Suprapubic skin (tissue), 4 donors: ENCODE results near the gene S100PBP. TPM values are rescaled to one million over a fixed set of nuclear protein-coding genes. Genes with fewer than 3 reads are reported as not detected.
A peak's percentile ranks its signal among the peaks of the same experiment; 100 is the strongest.

Experiments
- DNase-seq, 2 donors: peaks; one replicate each; pipeline ENCODE4 v3.0.0-alpha.2; 2019; ENCODE audit warnings: low spot score in 2 of 2
- H3K27ac ChIP-seq: fragments of 200-600 bp; sonication (generic); one replicate; pipeline ENCODE4 v1.5.1; 2019
- H3K27me3 ChIP-seq: fragments of 200-600 bp; sonication (generic); one replicate; pipeline ENCODE4 v1.5.1; 2019
- H3K36me3 ChIP-seq: fragments of 200-600 bp; sonication (generic); one replicate; pipeline ENCODE4 v1.5.1; 2019
- H3K4me1 ChIP-seq: fragments of 200-600 bp; sonication (generic); one replicate; pipeline ENCODE4 v1.5.1; 2019
- H3K4me3 ChIP-seq: fragments of 200-600 bp; sonication (generic); one replicate; pipeline ENCODE4 v1.5.1; 2019; ENCODE audit warnings: mild to moderate bottlenecking
- H3K9me3 ChIP-seq: fragments of 200-600 bp; sonication (generic); one replicate; pipeline ENCODE4 v1.5.1; 2019
- CTCF ChIP-seq, 2 donors: fragments of 200-600 bp in 1 of 2; fragments of 450-650 bp in 1 of 2; sonication (generic) in 1 of 2; IDR thresholded peaks; one replicate each; pipeline ENCODE4 v1.5.1; 2016 to 2019; ENCODE audit warnings: antibody characterized with exemption in 2 of 2, mild to moderate bottlenecking in 1 of 2, moderate library complexity in 1 of 2
- EP300 ChIP-seq: sonication (generic); formaldehyde crosslinking; IDR thresholded peaks from one replicate; pipeline ENCODE4 v1.6.1; 2017; ENCODE audit warnings: antibody characterized with exemption
- POLR2A ChIP-seq, 2 donors: fragments of 450-650 bp; IDR thresholded peaks; one replicate each; pipeline ENCODE4 v1.6.1; 2017; ENCODE audit warnings: antibody characterized with exemption in 2 of 2, mild to moderate bottlenecking in 2 of 2, moderate library complexity in 2 of 2
- POLR2AphosphoS5 ChIP-seq, 3 donors: sonication (generic); formaldehyde crosslinking; IDR thresholded peaks; one replicate each; pipeline ENCODE4 v1.6.1; 2017; ENCODE audit warnings: antibody characterized with exemption in 3 of 3
- WGBS: methylation state at CpG from one replicate; pipeline ENCODE4 v1.1.5; 2018; 5-methylcytosine and 5-hydroxymethylcytosine counted together
- total RNA-seq, 4 donors: library from RNA; depleted of rRNA; stranded (reverse); fragments of >200 nt; gene quantifications; one replicate each; pipeline ENCODE4 v1.1.0, GENCODE V29; 2016

The S100PBP gene
- total RNA-seq, 4 donors from 2014 or later, result 8.8 to 39.7 (median 18.1) TPM

- Histone ChIP-seq H3K36me3 (no peaks in the 10 kb centered on the region), H3K4me3 (no peak overlapping the region), H3K4me1 (peaks cover 32% of the 10 kb centered on the region), H3K27me3 (peaks cover 33% of the 10 kb centered on the region), H3K27ac (no peak overlapping the region), H3K9me3 (no peaks in the 10 kb centered on the region)
- TF ChIP-seq CTCF (IDR thresholded peaks at IDR 0.05), result no peak
- TF ChIP-seq EP300, result no peak
- TF ChIP-seq POLR2A (IDR thresholded peaks at IDR 0.05), result no peak
- no peak for TF ChIP-seq POLR2AphosphoS5 (IDR thresholded peaks at IDR 0.05)
- peak in 1 of 2 donors; percentile 65 for DNase-seq
- WGBS, result 54% methylated on average over 7 of the region's 7 CpGs
Measured at GRCh38 chr1:32872192-32872460, 54.7 kb downstream of the S100PBP start.

DNA sequence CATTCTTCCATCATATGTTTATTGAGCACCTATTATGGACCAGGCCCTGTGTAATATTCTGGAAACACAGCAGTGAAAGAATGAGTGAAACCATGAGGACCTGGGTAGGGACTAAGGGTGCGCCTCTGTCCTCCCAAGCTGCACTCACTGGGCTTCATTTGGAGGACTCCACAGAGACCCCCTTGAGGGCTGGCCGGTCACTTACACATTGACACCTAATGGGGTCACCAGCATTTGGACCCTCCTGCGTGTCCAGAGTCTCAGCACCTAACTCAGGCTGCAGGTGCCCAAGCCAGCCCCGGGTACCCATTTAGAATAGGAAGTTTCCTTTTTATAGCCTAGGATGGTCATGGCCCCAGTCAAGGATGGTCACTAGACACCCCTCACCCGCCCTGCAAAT is 56.0 kb downstream of the S100PBP start:
- Histone ChIP-seq H3K4me3 (no peak overlapping the region), H3K36me3 (no peaks in the 10 kb centered on the region), H3K27me3 (peaks cover 41% of the 10 kb centered on the region), H3K4me1 (peaks cover 38% of the 10 kb centered on the region), H3K9me3 (no peaks in the 10 kb centered on the region), H3K27ac (no peak overlapping the region)
- 86% methylated on average over 5 of the region's 5 CpGs for WGBS
- TF ChIP-seq EP300 (no peak), POLR2A (IDR thresholded peaks at IDR 0.05) (no peak), POLR2AphosphoS5 (IDR thresholded peaks at IDR 0.05) (no peak), CTCF (IDR thresholded peaks at IDR 0.05) (no peak)
- DNase-seq, result peak in 1 of 2 donors; percentile 48

DNA sequence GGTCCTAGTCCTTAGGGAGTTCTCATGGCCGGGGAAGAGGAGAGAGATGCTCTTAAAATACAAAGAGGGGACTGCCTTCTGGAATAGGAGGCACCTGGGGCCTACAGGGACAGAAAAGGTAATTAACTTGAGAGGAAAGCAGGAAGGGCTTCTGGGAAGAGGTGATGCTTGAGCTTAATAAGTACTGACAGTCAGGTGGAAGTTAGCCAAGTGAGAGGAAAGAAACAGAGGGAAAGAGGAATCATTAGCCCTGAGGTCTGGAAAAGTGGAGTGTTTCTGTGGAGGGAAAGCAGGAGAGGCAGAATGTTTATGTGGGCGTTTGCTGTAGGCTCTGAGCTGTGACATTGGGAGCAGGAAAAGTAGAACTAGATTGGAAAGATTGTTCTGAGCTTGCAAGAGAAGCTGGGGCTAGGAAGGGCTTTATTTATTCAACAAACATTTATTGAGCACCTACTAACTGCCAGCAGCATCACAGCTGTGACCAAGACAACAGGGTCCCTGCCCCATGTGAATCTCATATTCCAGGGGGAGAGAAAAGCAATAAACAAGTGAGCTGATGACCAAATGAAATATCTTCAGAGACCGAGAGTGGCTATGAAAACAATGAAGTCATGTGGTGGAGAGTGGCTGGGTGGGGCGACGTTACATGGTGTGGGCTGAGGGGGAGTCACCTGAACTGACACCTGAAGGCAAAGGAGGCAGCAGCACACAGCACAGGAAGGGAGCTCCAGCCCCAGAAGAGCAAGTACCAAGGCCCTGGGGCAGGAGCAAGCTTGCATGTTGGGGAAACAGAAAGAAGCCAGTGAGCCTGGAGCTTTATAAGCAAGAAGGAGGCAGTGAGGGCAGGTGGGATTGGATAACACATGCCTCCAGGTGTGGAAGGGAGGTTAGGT is 57.7 kb downstream of the S100PBP start:
- Histone ChIP-seq H3K9me3 (no peaks in the 10 kb centered on the region), H3K4me3 (no peak overlapping the region), H3K27ac (no peak overlapping the region), H3K27me3 (peaks cover 36% of the 10 kb centered on the region), H3K4me1 (peaks cover 36% of the 10 kb centered on the region), H3K36me3 (no peaks in the 10 kb centered on the region)
- 70% methylated on average over 5 of the region's 5 CpGs for WGBS
- TF ChIP-seq CTCF (IDR thresholded peaks at IDR 0.05), result no peak
- DNase-seq, result peak in 1 of 2 donors; percentile 35

DNA sequence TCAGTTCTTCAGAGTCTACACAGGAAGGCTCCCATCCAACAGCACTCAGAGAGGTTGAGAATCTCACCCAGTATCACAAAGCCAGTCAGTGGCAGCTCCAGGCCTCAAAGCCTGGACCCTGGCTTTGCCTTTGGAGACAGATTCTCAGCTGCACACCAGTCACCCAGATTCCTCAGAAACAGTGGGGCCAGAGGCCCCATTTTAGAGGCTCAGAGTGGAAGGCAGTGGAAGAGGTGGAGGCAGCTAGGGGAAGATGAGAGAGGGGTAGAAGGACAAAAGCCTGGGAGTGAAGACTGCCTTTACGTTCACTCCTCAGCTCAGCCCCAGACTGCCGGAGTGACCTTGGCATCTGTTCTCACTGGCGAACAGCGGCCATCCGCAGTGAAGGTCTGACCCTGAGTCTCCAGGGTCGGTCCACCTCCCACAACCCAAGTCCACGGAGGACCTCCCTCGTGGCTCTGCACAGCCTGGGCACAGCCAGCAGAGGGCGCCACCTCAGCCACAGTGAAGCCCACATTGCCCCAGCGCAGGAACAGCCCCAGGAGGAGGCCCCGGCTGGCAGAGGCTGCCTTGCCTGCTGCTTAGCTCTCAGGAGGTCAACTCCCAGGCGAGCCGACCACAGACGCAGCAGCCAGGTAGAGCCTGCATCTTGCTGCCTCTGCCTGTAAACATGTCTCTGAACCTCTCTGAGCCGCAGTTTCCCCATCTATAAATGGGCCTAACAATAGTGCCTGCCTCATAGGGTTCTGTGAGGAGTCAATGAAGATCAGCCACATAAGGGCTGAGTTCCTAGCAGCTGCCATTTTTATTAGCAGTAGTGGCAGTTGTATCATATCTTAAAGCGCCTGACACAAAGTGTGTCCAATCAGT is 59.1 kb downstream of the S100PBP start:
- TF ChIP-seq POLR2AphosphoS5 (IDR thresholded peaks at IDR 0.05), result no peak
- TF ChIP-seq CTCF (IDR thresholded peaks at IDR 0.05), result peak; percentile 48 to 87
- no peak for DNase-seq
- Histone ChIP-seq H3K4me3 (no peak overlapping the region), H3K4me1 (peaks cover 24% of the 10 kb centered on the region), H3K9me3 (no peaks in the 10 kb centered on the region), H3K27ac (no peak overlapping the region), H3K27me3 (peaks cover 27% of the 10 kb centered on the region), H3K36me3 (no peaks in the 10 kb centered on the region)
- WGBS, result 40% methylated on average over 15 of the region's 16 CpGs
